HAP-1 (cell line): ENCODE measurements around the gene TMEM238L.
A peak's percentile ranks its signal among the peaks of the same experiment; 100 is the strongest.

ENCODE experiments used
- DNase-seq, 2 experiments: peaks; one replicate each; pipeline ENCODE4 v3.0.0-alpha.2; 2016 to 2020; ENCODE audit warnings: low spot score in 2 of 2
- H3K27me3 ChIP-seq: fragments of 250-450 bp; sonication (Bioruptor Pico); 2 replicates; pipeline ENCODE4 v1.5.1; 2020; ENCODE audit warnings: low read depth, mild to moderate bottlenecking, moderate library complexity
- H3K36me3 ChIP-seq: fragments of 250-450 bp; sonication (Bioruptor Pico); replicated peaks from 2 replicates; pipeline ENCODE4 v1.5.1; 2020; ENCODE audit warnings: mild to moderate bottlenecking
- H3K4me1 ChIP-seq: fragments of 250-450 bp; sonication (Bioruptor Pico); 2 replicates; pipeline ENCODE4 v1.5.1; 2020; ENCODE audit warnings: mild to moderate bottlenecking
- H3K4me3 ChIP-seq: fragments of 250-450 bp; sonication (Bioruptor Pico); 2 replicates; pipeline ENCODE4 v1.5.1; 2020; ENCODE audit warnings: mild to moderate bottlenecking, moderate library complexity
- H3K9me3 ChIP-seq: fragments of 250-450 bp; sonication (Bioruptor Pico); 2 replicates; pipeline ENCODE4 v1.5.1; 2020; ENCODE audit warnings: mild to moderate bottlenecking, moderate library complexity
- in situ Hi-C: fragments of 300-500 bp; cut with MboI; formaldehyde crosslinking; loops from 3 replicates; pipeline ENCODE4 v1.14.3; 2020; ENCODE audit warnings: low sequenced_read_pairs, inconsistent platforms, mixed read lengths

The TMEM238L gene

GRCh38 chr17:10798332-10798749, 5.6 kb downstream of the TMEM238L start:
- Histone ChIP-seq H3K36me3 (no peaks in the 10 kb centered on the region), H3K4me3 (no peak overlapping the region), H3K27me3 (no peaks in the 10 kb centered on the region), H3K9me3 (no peaks in the 10 kb centered on the region), H3K4me1 (no peaks in the 10 kb centered on the region)
- in situ Hi-C loops: loop anchor here (25.0 kb wide), 1 partner anchor 989 kb away; no protein-coding TSS in a partner anchor
- no peak for DNase-seq

GRCh38 chr17:10797476-10798328, 6.2 kb downstream of the TMEM238L start:
- Histone ChIP-seq H3K4me1 (no peaks in the 10 kb centered on the region), H3K27me3 (no peaks in the 10 kb centered on the region), H3K4me3 (no peak overlapping the region), H3K9me3 (no peaks in the 10 kb centered on the region), H3K36me3 (no peaks in the 10 kb centered on the region)
- in situ Hi-C loops: loop anchor here (25.0 kb wide), 1 partner anchor 990 kb away; no protein-coding TSS in a partner anchor
- no peak for DNase-seq

GRCh38 chr17:10793816-10794215, 10.1 kb downstream of the TMEM238L start:
- no peaks in the 10 kb centered on the region for H3K9me3 ChIP-seq
- no peaks in the 10 kb centered on the region for H3K27me3 ChIP-seq
- H3K4me3 ChIP-seq: no peak overlapping the region
- no peaks in the 10 kb centered on the region for H3K36me3 ChIP-seq
- no peak for DNase-seq
- H3K4me1 ChIP-seq: no peaks in the 10 kb centered on the region
- in situ Hi-C loops: loop anchor here (25.0 kb wide), 1 partner anchor 993 kb away; no protein-coding TSS in a partner anchor

- in situ Hi-C loops: loop anchor here (25.0 kb wide), 1 partner anchor 994 kb away; no protein-coding TSS in a partner anchor
- Histone ChIP-seq H3K27me3 (no peaks in the 10 kb centered on the region), H3K9me3 (no peaks in the 10 kb centered on the region), H3K4me1 (no peaks in the 10 kb centered on the region), H3K4me3 (no peak overlapping the region), H3K36me3 (no peaks in the 10 kb centered on the region)
- no peak for DNase-seq
Measured at GRCh38 chr17:10793256-10793655, 10.6 kb downstream of the TMEM238L start.

- H3K4me1 ChIP-seq: no peaks in the 10 kb centered on the region
- DNase-seq: no peak
- no peak overlapping the region for H3K4me3 ChIP-seq
- H3K27me3 ChIP-seq: no peaks in the 10 kb centered on the region
- in situ Hi-C loops: loop anchor here (25.0 kb wide), 1 partner anchor 995 kb away; no protein-coding TSS in a partner anchor
- no peaks in the 10 kb centered on the region for H3K9me3 ChIP-seq
- no peaks in the 10 kb centered on the region for H3K36me3 ChIP-seq
Measured at GRCh38 chr17:10792151-10792550, 11.7 kb downstream of the TMEM238L start.

GRCh38 chr17:10790491-10791401, 13.2 kb downstream of the TMEM238L start:
- peak in 1 of 2 experiments; percentile 2 for DNase-seq
- no peaks in the 10 kb centered on the region for H3K4me1 ChIP-seq
- no peaks in the 10 kb centered on the region for H3K36me3 ChIP-seq
- no peaks in the 10 kb centered on the region for H3K9me3 ChIP-seq
- no peaks in the 10 kb centered on the region for H3K27me3 ChIP-seq
- no peak overlapping the region for H3K4me3 ChIP-seq
- in situ Hi-C loops: loop anchor here (25.0 kb wide), 1 partner anchor 997 kb away; no protein-coding TSS in a partner anchor

GRCh38 chr17:10789694-10790271, 14.1 kb downstream of the TMEM238L start:
- Histone ChIP-seq H3K9me3 (no peaks in the 10 kb centered on the region), H3K4me1 (no peaks in the 10 kb centered on the region), H3K4me3 (no peak overlapping the region), H3K27me3 (no peaks in the 10 kb centered on the region), H3K36me3 (no peaks in the 10 kb centered on the region)
- in situ Hi-C loops: loop anchor here (25.0 kb wide), 1 partner anchor 998 kb away; no protein-coding TSS in a partner anchor
- DNase-seq: no peak

GRCh38 chr17:10787306-10788045, 16.4 kb downstream of the TMEM238L start:
- H3K36me3 ChIP-seq: no peaks in the 10 kb centered on the region
- in situ Hi-C loops: loop anchor here (25.0 kb wide), 1 partner anchor 1000 kb away; no protein-coding TSS in a partner anchor
- H3K27me3 ChIP-seq: no peaks in the 10 kb centered on the region
- no peaks in the 10 kb centered on the region for H3K4me1 ChIP-seq
- H3K4me3 ChIP-seq: no peak overlapping the region
- DNase-seq: no peak
- no peaks in the 10 kb centered on the region for H3K9me3 ChIP-seq

GRCh38 chr17:10785295-10785694, 18.6 kb downstream of the TMEM238L start:
- H3K36me3 ChIP-seq: no peaks in the 10 kb centered on the region
- H3K4me3 ChIP-seq: no peak overlapping the region
- H3K4me1 ChIP-seq: no peaks in the 10 kb centered on the region
- in situ Hi-C loops: loop anchor here (25.0 kb wide), 1 partner anchor 1002 kb away; no protein-coding TSS in a partner anchor
- no peaks in the 10 kb centered on the region for H3K9me3 ChIP-seq
- DNase-seq: no peak
- H3K27me3 ChIP-seq: no peaks in the 10 kb centered on the region

- no peaks in the 10 kb centered on the region for H3K36me3 ChIP-seq
- H3K9me3 ChIP-seq: no peaks in the 10 kb centered on the region
- in situ Hi-C loops: loop anchor here (25.0 kb wide), 1 partner anchor 1008 kb away; no protein-coding TSS in a partner anchor
- H3K27me3 ChIP-seq: no peaks in the 10 kb centered on the region
- DNase-seq: no peak
- H3K4me3 ChIP-seq: no peak overlapping the region
- no peaks in the 10 kb centered on the region for H3K4me1 ChIP-seq
Measured at GRCh38 chr17:10779609-10780008, 24.3 kb downstream of the TMEM238L start.

GRCh38 chr17:10777890-10778289, 26.0 kb downstream of the TMEM238L start:
- Histone ChIP-seq H3K9me3 (no peaks in the 10 kb centered on the region; the same call in 1 of the 2 replicates), H3K27me3 (no peaks in the 10 kb centered on the region), H3K4me1 (no peaks in the 10 kb centered on the region), H3K36me3 (no peaks in the 10 kb centered on the region), H3K4me3 (no peak overlapping the region)
- in situ Hi-C loops: loop anchor here (25.0 kb wide), 1 partner anchor 1009 kb away; no protein-coding TSS in a partner anchor
- DNase-seq: no peak

GRCh38 chr17:10777131-10777807, 26.6 kb downstream of the TMEM238L start:
- in situ Hi-C loops: loop anchor here (25.0 kb wide), 1 partner anchor 1010 kb away; no protein-coding TSS in a partner anchor
- Histone ChIP-seq H3K9me3 (no peaks in the 10 kb centered on the region; the same call in 1 of the 2 replicates), H3K4me3 (no peak overlapping the region), H3K36me3 (no peaks in the 10 kb centered on the region), H3K4me1 (no peaks in the 10 kb centered on the region), H3K27me3 (no peaks in the 10 kb centered on the region)
- DNase-seq: no peak
